Activated naive CD8-positive, alpha-beta T cell (primary cell): ENCODE results near the gene ATF6B.

Experiments used
- H3K27ac Mint-ChIP-seq: one replicate; pipeline ENCODE4 v1.8.0; 2021; ENCODE audit warnings: mixed read lengths
- H3K27me3 Mint-ChIP-seq: one replicate; pipeline ENCODE4 v1.8.0; 2021; ENCODE audit warnings: mixed read lengths
- H3K36me3 Mint-ChIP-seq: one replicate; pipeline ENCODE4 v1.8.0; 2021; ENCODE audit warnings: mixed read lengths
- H3K4me1 Mint-ChIP-seq: one replicate; pipeline ENCODE4 v1.8.0; 2021; ENCODE audit warnings: low read depth, mixed read lengths
- H3K4me3 Mint-ChIP-seq: one replicate; pipeline ENCODE4 v1.8.0; 2021; ENCODE audit warnings: mild to moderate bottlenecking, mixed read lengths
- H3K9me3 Mint-ChIP-seq: one replicate; pipeline ENCODE4 v1.8.0; 2021; ENCODE audit warnings: low read depth, mixed read lengths

Gene ATF6B

DNA sequence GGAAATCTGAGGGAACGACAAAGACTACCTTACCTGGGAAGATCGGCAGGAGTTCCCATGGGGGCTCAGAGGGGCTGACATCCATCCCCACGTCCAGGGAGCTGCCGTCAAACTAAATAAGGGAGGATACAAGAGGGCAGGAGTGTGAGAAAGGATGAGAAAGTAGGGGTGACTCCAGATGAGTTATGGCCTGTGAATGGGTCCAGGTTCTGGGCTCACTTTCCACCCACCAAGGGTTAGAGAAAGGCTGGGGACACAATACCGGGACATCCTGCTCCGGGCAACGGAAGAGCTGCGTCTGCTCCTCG is 683 bp downstream of the ATF6B start:
- Mint-ChIP-seq H3K4me3 (peak overlapping the region; percentile 98), H3K27ac (peak overlapping the region; percentile 95), H3K36me3 (peaks cover 10% of the 10 kb centered on the region)

DNA sequence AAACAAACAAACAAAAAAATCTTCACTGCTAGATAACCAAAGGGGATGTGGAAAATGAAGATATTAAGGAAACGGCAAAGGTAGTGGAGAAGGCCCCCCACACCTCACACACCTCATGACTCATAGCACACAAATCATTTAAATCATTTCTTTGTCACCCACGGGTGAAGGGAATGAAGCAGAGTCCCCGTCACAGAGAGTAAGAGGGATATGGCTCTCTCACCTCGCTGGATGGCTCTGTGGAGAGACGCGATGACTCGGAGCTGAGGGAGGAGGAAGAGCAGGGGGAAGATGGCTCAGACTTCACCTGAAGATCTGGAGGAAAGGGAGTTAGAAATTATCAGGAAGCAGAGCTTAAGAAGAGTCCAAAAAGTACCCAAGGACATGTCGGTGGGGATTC is 1.2 kb downstream of the ATF6B start:
- Mint-ChIP-seq H3K4me1 (peaks cover 57% of the 10 kb centered on the region), H3K27me3 (no peaks in the 10 kb centered on the region), H3K9me3 (no peaks in the 10 kb centered on the region), H3K36me3 (peaks cover 10% of the 10 kb centered on the region), H3K27ac (peak overlapping the region; percentile 95), H3K4me3 (peak overlapping the region; percentile 98)

More for the DNA sequence above, 683 bp downstream of the ATF6B start:
- Mint-ChIP-seq H3K9me3 (no peaks in the 10 kb centered on the region), H3K27me3 (no peaks in the 10 kb centered on the region), H3K4me1 (peaks cover 55% of the 10 kb centered on the region)

DNA sequence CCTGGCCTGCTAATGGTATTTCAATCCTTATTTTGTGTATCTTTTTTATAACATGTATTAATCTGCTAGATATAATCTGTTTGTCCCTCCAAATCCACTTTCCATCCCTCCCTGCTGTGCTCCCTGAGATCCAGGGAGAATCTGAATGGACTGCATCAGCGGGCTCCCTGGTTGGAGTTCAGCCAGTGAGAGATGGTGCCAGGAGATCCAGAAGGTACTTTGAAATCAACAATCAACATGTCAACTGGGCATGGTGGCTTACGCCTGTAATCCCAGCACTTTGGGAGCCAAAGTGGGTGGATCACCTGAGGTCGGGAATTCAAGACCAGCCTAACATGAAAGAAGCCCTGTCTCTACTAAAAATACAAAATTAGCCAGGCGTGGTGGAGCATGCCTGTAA is 4.4 kb downstream of the ATF6B start:
- H3K27me3 Mint-ChIP-seq: no peaks in the 10 kb centered on the region
- no peak overlapping the region for H3K27ac Mint-ChIP-seq
- peaks cover 14% of the 10 kb centered on the region for H3K36me3 Mint-ChIP-seq
- peak overlapping the region; percentile 31 for H3K4me3 Mint-ChIP-seq
- peaks cover 44% of the 10 kb centered on the region for H3K4me1 Mint-ChIP-seq
- no peaks in the 10 kb centered on the region for H3K9me3 Mint-ChIP-seq

DNA sequence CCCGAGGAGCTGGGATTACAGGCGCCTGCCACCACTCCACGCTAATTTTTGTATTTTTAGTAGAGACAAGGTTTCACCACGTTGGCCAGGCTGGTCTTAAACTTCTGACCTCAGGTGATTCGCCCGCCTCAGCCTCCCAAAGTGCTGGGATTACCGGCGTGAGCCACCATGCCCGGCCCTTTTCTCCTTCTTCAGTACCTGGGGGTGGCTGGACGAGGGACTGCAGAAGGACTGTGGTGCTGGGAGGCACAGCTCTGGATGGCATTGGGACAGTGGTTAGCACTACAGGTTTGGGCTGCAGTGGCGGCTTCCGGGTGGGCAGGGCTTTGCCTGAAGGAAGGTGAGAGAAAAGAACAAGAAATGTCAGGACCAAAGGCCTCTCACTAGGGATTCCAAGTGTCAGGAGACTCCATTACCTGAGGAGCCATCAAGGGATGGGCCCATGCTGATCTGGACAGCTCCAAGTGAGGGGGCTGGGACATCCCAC is 7.4 kb downstream of the ATF6B start:
- Mint-ChIP-seq H3K4me3 (no peak overlapping the region), H3K4me1 (peaks cover 14% of the 10 kb centered on the region), H3K9me3 (no peaks in the 10 kb centered on the region), H3K27me3 (no peaks in the 10 kb centered on the region), H3K27ac (no peak overlapping the region), H3K36me3 (peaks cover 10% of the 10 kb centered on the region)

DNA sequence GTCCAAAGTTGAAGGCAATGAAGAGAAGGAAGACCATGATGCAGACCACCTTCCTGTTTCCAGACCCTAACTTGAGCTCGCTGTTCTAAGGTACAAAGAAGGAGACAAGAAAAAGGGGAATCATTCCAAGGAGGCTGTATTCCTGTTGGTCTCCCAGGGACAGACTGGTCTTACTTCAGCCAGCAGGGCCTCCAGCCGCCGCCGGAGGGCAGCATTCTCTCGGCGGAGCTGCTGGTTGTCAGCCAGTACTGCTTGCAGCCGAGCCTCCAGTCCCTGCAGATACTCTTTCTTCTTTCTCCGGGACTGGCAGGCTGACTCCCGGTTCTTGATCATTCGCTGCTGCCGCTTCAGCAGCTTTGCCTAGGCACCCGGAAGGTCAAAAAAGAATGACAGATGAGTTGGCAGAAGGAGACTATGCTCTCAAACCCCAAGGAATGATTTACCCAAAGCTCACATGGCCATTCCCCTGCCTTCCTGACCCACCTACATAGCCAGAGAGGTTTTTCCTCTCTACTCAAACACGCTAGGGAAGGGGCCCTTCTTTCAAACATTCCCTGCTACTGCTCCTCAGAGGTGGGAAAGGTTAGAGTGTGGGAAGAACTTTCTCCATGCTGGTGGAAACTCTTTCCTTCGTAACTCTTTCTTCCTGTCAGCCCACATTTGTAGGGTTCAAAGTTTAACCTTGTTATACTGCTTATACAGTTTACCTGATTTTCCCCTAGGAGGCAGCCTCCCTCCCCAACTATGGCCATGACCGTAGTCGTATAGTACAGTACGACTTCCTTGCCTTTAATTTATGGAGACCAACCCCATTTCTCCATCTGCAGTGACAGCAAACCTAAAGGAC is 9.0 kb downstream of the ATF6B start:
- peak overlapping the region; percentile 73 for H3K27ac Mint-ChIP-seq
- peaks cover 4% of the 10 kb centered on the region for H3K36me3 Mint-ChIP-seq
- no peaks in the 10 kb centered on the region for H3K9me3 Mint-ChIP-seq

DNA sequence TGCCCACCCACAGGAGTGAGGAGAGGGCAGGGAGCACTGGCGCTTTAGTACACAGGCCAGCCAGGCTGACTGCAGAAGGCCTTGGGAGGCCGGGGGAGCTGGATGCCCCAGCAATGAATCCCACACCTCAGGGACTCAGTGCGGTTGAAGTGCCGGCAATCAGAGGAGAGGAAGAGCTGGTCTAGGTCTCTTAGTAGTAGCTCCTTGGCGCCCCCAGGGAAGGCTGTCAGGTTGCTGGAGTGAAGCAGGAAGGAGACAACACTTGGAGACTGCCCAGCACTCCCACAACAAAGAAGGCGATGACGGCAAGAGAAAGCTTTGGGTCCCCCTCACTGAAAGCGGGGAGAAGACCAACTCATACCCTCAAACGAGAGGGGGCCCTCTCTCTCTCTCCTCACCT is 10.6 kb downstream of the ATF6B start:
- Mint-ChIP-seq H3K4me1 (peaks cover 8% of the 10 kb centered on the region), H3K27me3 (no peaks in the 10 kb centered on the region), H3K27ac (no peak overlapping the region), H3K36me3 (peaks cover 4% of the 10 kb centered on the region), H3K4me3 (no peak overlapping the region), H3K9me3 (no peaks in the 10 kb centered on the region)

More for the DNA sequence above, 9.0 kb downstream of the ATF6B start:
- peaks cover 10% of the 10 kb centered on the region for H3K4me1 Mint-ChIP-seq
- H3K27me3 Mint-ChIP-seq: no peaks in the 10 kb centered on the region
- H3K4me3 Mint-ChIP-seq: no peak overlapping the region

DNA sequence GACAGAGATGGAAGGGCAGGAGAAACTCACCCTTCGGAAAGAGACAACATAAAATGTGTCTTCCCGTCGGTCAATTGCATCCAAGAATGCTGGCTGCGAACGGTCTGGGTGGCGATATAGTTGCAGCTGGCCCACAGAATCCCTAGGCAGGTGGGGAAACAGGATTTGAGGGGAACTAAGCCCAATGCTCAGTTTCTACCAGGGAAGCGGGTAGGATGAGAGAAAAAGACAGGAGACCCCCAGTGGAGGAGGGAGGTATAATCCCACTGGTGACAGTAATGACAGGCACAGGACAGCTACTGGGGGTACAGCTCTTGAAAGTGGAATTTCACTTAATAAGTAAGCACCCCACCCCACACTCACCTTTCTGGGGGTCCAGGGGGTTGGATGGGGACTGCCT is 11.4 kb downstream of the ATF6B start:
- no peaks in the 10 kb centered on the region for H3K27me3 Mint-ChIP-seq
- H3K36me3 Mint-ChIP-seq: peaks cover 4% of the 10 kb centered on the region
- H3K27ac Mint-ChIP-seq: peak overlapping the region; percentile 41
- H3K9me3 Mint-ChIP-seq: no peaks in the 10 kb centered on the region
- peaks cover 6% of the 10 kb centered on the region for H3K4me1 Mint-ChIP-seq
- no peak overlapping the region for H3K4me3 Mint-ChIP-seq

DNA sequence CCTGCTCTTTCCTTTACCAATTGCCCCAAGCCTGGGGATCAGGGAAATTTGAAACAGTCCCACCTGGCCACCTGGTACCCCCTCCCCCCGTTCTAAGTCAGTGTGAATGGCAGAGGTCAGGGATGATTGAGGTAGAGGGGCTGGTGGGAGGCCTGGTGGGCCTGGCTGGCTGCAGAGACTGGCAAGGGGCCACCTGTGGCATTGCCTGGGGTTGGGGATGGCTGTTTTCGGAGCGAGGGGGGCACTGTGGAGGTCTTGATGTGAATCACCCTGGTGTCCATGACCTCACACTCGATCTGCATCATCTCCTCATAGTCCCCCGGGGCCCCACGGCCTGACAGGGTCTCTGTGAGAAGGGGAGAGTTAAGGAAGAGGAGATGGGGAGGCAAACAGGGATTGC is 12.4 kb downstream of the ATF6B start:
- H3K9me3 Mint-ChIP-seq: no peaks in the 10 kb centered on the region
- H3K27me3 Mint-ChIP-seq: no peaks in the 10 kb centered on the region
- H3K27ac Mint-ChIP-seq: peak overlapping the region; percentile 34
- no peaks in the 10 kb centered on the region for H3K36me3 Mint-ChIP-seq
- no peak overlapping the region for H3K4me3 Mint-ChIP-seq
- peaks cover 6% of the 10 kb centered on the region for H3K4me1 Mint-ChIP-seq

DNA sequence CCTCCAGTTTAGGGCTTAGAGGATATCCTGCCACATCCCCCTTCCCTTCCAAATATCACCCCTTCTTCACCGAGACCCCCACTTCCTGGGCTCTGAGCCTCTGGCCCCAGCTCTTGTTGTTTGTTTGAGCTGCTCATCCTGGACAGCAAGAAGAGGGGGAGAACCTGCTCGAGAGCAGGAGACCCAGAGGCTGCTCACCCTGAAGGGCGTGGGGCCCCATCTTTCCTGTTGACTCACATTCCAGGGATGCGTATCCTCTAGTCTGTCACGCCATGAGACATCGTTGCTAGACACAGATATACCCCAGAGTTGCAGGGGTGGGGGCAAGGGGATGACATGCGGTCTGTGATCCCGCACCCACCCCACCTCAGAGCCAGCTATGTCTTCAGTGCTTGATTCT is 13.2 kb downstream of the ATF6B start:
- Mint-ChIP-seq H3K4me1 (peaks cover 8% of the 10 kb centered on the region), H3K9me3 (no peaks in the 10 kb centered on the region), H3K36me3 (no peaks in the 10 kb centered on the region), H3K27me3 (no peaks in the 10 kb centered on the region), H3K4me3 (no peak overlapping the region), H3K27ac (peak overlapping the region; percentile 28)

DNA sequence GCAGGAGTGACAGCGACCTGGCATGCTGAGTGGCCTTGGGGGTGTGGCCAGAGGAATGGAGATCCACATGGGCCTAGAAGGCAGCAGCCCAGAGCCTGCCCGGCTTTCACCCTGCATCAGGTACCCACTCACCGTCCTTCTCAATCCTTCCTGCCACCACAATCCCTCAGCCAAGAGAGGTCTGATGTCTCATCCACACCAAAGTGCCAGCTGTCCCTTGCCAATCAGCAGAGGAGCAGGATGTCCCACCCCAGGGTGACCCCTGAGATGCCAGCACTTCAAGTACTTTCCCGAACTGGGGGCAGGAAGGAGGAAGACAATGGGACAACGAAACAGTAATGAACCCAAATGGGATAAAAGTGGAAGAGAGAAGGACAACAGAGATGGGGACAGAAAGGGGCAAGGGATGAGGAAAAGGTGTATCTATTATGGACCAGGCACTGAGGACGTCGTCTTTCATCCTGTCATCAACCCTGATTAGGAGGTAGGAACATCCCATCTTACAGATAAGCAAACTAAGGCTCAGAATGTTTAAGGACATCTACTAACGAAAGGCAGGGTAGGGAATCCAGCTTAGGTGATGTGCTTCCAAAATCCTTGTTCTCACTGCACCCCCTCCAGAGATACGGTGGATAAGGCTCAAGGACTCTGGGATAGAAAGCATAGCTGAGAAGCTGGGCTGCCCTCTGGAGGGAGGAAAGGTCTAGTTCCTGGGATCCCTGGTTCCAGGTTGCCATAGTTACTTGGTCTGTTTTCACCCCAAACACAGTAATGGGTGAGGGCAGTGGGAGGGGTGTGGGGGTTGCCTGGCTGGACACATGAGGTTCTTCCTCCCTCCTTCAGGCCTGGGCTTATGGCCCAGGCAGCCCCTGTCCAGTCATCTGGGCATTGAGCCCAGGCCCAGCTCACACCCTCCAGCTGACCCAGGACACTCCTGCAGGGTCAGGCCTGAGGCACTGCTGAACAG is 14.4 kb downstream of the ATF6B start:
- no peak overlapping the region for H3K4me3 Mint-ChIP-seq
- H3K27ac Mint-ChIP-seq: peak overlapping the region; percentile 58
- no peaks in the 10 kb centered on the region for H3K9me3 Mint-ChIP-seq
- H3K27me3 Mint-ChIP-seq: no peaks in the 10 kb centered on the region
- H3K4me1 Mint-ChIP-seq: peaks cover 14% of the 10 kb centered on the region
- no peaks in the 10 kb centered on the region for H3K36me3 Mint-ChIP-seq

DNA sequence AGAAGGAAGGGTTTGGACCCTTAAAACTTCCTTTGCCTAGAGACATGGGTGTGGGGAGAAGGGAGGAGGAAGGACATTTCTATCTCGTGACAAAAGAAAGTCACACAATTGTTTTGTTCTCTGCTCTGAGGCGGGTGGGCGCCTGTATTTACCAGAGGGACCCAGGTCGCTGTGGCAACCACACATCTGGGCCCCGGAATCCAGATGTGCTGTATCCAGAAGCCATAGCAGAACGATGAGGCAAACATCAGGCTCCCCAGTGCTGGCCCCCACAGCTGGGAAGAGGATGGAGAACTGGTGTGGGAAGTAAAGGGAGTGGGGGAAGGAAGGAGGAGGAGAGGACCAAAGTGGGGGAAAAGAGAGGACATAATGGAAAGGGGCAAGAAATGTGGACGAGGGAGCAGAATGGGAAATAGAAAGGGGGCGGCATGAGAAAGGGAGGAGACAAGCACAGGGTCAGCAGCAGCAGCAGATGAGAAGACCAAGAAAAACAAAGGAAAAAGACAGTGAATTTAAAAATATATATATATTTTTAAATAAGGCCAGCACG is 15.5 kb downstream of the ATF6B start:
- no peaks in the 10 kb centered on the region for H3K36me3 Mint-ChIP-seq
- peaks cover 26% of the 10 kb centered on the region for H3K4me1 Mint-ChIP-seq
- H3K4me3 Mint-ChIP-seq: no peak overlapping the region
- H3K9me3 Mint-ChIP-seq: no peaks in the 10 kb centered on the region
- H3K27me3 Mint-ChIP-seq: no peaks in the 10 kb centered on the region
- H3K27ac Mint-ChIP-seq: no peak overlapping the region

DNA sequence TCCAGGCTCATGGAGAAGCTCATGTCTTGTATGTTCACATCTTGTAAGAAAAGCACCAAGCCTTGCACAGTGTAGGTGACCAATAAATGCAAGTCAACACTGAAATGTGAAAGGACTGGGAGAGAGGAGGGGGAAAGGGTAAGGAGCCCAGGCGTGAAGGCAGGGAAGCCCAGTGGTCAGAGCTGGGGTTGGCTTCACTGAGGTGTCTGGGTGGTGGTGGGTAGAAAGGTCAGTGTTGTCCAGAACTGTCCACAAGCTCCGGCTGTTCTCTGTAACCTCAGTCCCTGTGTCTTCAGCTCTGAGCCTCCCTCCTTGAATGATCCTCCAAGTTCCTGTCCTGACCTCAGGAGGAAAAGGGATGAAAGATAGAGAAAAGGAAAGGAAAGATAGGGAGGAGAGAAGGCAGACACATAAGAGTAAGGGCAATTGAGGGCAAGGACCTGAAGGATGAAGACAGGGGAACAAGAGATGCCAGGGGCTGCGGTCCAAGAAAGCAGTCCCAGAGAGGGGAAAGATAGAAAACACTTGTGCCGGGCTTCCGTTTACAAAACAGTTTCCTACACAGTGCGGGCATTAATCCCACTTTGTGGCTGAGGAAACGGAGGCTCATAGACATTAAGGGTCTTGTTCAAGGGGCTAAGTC is 16.5 kb downstream of the ATF6B start:
- Mint-ChIP-seq H3K36me3 (no peaks in the 10 kb centered on the region), H3K27ac (peak overlapping the region; percentile 54), H3K4me1 (peaks cover 28% of the 10 kb centered on the region), H3K27me3 (no peaks in the 10 kb centered on the region), H3K4me3 (no peak overlapping the region), H3K9me3 (no peaks in the 10 kb centered on the region)

DNA sequence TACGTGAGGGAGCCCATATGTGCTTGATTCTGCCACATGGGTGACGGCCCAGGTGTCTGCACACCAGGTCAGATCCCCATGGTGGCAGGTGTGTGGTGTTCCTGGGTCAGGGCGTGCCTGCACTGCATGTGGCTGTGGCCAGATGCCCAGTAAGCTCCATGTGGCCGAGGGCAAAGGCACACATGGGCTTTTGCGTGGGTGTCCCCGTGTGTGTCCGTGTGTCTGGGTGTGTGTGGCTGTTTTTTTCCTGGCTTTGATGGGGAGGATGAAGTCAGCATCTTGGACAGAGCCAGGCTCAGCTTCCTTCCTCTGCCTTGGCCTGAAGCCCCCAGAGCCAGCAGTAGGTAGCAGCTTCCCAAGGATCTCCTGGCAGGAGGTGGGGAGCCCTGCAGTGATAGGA is 17.4 kb downstream of the ATF6B start:
- H3K27me3 Mint-ChIP-seq: no peaks in the 10 kb centered on the region
- H3K27ac Mint-ChIP-seq: peak overlapping the region; percentile 22
- H3K4me1 Mint-ChIP-seq: peaks cover 28% of the 10 kb centered on the region
- no peaks in the 10 kb centered on the region for H3K36me3 Mint-ChIP-seq
- no peak overlapping the region for H3K4me3 Mint-ChIP-seq
- H3K9me3 Mint-ChIP-seq: no peaks in the 10 kb centered on the region

DNA sequence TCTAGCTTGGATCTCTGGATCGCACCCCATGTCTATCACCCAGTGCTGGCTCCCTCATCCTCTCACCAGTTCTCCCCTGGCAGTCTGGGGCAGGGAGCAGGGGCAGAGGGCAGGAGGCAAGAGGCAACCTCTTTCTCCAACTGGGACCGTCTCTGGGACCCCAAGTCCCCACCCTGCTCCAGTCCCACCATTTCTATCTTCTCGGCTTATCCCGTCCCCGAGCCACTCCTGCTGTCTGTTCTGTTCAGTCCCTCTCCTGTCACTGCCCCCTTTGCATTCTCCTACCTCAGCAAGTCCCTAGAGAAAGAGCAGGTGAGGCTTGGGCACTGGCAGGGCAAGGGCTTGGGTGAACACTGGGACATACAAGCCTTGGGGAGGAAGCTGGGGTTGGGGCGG is 18.3 kb downstream of the ATF6B start:
- no peak overlapping the region for H3K27ac Mint-ChIP-seq

More for the DNA sequence above, 18.3 kb downstream of the ATF6B start:
- Mint-ChIP-seq H3K36me3 (no peaks in the 10 kb centered on the region), H3K4me1 (peaks cover 28% of the 10 kb centered on the region), H3K27me3 (peaks cover 2% of the 10 kb centered on the region), H3K4me3 (no peak overlapping the region), H3K9me3 (no peaks in the 10 kb centered on the region)
